ENCODE measurements around the gene DHRS11.

DHRS11 gene

GRCh38 chr17:36591434-36592315, at the start of gene DHRS11:
Gene DHRS11, plus strand, starts transcription at chr17:36591879. Its CDS starts 131 bp downstream, at chr17:36592010.
- peak; percentile 80 for DNase-seq (ENCODE audit: low spot score)

- no peak for DNase-seq (ENCODE audit: low spot score)
Observed at GRCh38 chr17:36542755-36543154, 48.9 kb upstream of the DHRS11 start.

- peak; percentile 24 for DNase-seq (ENCODE audit: low spot score)
Observed at GRCh38 chr17:36544044-36544306, 47.7 kb upstream of the DHRS11 start.

- peak; percentile 86 for DNase-seq (ENCODE audit: low spot score)
Observed at GRCh38 chr17:36544307-36545076, 47.2 kb upstream of the DHRS11 start, which contains the start of gene GGNBP2. Gene GGNBP2, plus strand, starts transcription at chr17:36544919. Its CDS starts 806 bp downstream, at chr17:36545725.

GRCh38 chr17:36545077-36545464, 46.6 kb upstream of the DHRS11 start:
- no peak for DNase-seq (ENCODE audit: low spot score)

- peak; percentile 94 for DNase-seq (ENCODE audit: low spot score)
Observed at GRCh38 chr17:36545465-36546417, 45.9 kb upstream of the DHRS11 start.

- DNase-seq (ENCODE audit: low spot score) = no peak
Observed at GRCh38 chr17:36546418-36547093, 45.1 kb upstream of the DHRS11 start.

- DNase-seq (ENCODE audit: low spot score) = no peak
Observed at GRCh38 chr17:36547776-36548175, 43.9 kb upstream of the DHRS11 start.

- no peak for DNase-seq (ENCODE audit: low spot score)
Observed at GRCh38 chr17:36550491-36551417, 40.9 kb upstream of the DHRS11 start.

GRCh38 chr17:36553459-36553858, 38.2 kb upstream of the DHRS11 start:
- DNase-seq (ENCODE audit: low spot score) = no peak

- no peak for DNase-seq (ENCODE audit: low spot score)
Observed at GRCh38 chr17:36566081-36566480, 25.6 kb upstream of the DHRS11 start.

- DNase-seq (ENCODE audit: low spot score) = no peak
Observed at GRCh38 chr17:36575028-36575427, 16.7 kb upstream of the DHRS11 start.

GRCh38 chr17:36576793-36577192, 14.9 kb upstream of the DHRS11 start:
- DNase-seq (ENCODE audit: low spot score) = no peak

- DNase-seq (ENCODE audit: low spot score) = peak; percentile 91
Observed at GRCh38 chr17:36578671-36579070, 13.0 kb upstream of the DHRS11 start.

- DNase-seq (ENCODE audit: low spot score) = no peak
Observed at GRCh38 chr17:36583787-36584186, 7.9 kb upstream of the DHRS11 start.

- no peak for DNase-seq (ENCODE audit: low spot score)
Observed at GRCh38 chr17:36586138-36586537, 5.5 kb upstream of the DHRS11 start.

- no peak for DNase-seq (ENCODE audit: low spot score)
Observed at GRCh38 chr17:36590082-36590481, 1.6 kb upstream of the DHRS11 start.

- peak; percentile 72 for DNase-seq (ENCODE audit: low spot score)
Observed at GRCh38 chr17:36592316-36592715, 637 bp downstream of the DHRS11 start.

GRCh38 chr17:36592716-36593321, 1.1 kb downstream of the DHRS11 start:
- DNase-seq (ENCODE audit: low spot score) = no peak

Measured in COLO829 (cell line).